Cardiac fibroblast (primary cell): ENCODE data around the gene MET.
"Not testable (repeated sequence)": the region's sequence is repeated elsewhere in the genome, so short reads cannot be mapped to it uniquely, and the experiment has no call there.

Experiments
- DNase-seq, 2 donors: peaks; one replicate each; pipeline versions ENCODE4 v3.0.0 to v3.0.0-alpha.2; 2010; ENCODE audit warnings: low read depth in 2 of 2
- H3K4me3 ChIP-seq, 2 donors: replicated peaks in 1 of 2; 1 replicate in 1 of 2; 2 replicates in 1 of 2; pipeline ENCODE4 v1.5.1; 2011; ENCODE audit warnings: low read depth in 2 of 2, low read length in 2 of 2, mild to moderate bottlenecking in 2 of 2, moderate library complexity in 1 of 2
- CTCF ChIP-seq: IDR thresholded peaks from one replicate; pipeline ENCODE4 v1.5.1; 2011; ENCODE audit warnings: low read depth, mild to moderate bottlenecking, low read length, inconsistent platforms

The MET gene

GRCh38 chr7:116647861-116648260, 24.1 kb upstream of the MET start:
- H3K4me3 ChIP-seq: no peak overlapping the region
- no peak for DNase-seq
- TF ChIP-seq CTCF: no peak

- no peak for DNase-seq
- TF ChIP-seq CTCF: no peak
- H3K4me3 ChIP-seq: no peak overlapping the region
Observed at GRCh38 chr7:116650436-116650835, 21.6 kb upstream of the MET start.

GRCh38 chr7:116652793-116653192, 19.2 kb upstream of the MET start:
- H3K4me3 ChIP-seq: no peak overlapping the region
- TF ChIP-seq CTCF: no peak
- DNase-seq: peak in 1 of 2 donors; percentile 65

GRCh38 chr7:116653204-116653603, 18.8 kb upstream of the MET start:
- no peak overlapping the region for H3K4me3 ChIP-seq
- no peak for TF ChIP-seq CTCF
- DNase-seq: peak; percentile 35 to 80

GRCh38 chr7:116653646-116654045, 18.4 kb upstream of the MET start:
- H3K4me3 ChIP-seq: no peak overlapping the region
- no peak for TF ChIP-seq CTCF
- DNase-seq: no peak

GRCh38 chr7:116659248-116659647, 12.7 kb upstream of the MET start:
- not testable (repeated sequence) for DNase-seq, H3K4me3 ChIP-seq

- H3K4me3 ChIP-seq: no peak overlapping the region
- DNase-seq: no peak
- no peak for TF ChIP-seq CTCF
Observed at GRCh38 chr7:116661865-116662264, 10.1 kb upstream of the MET start.
